GM18870 (cell line): Measurements from ENCODE around the gene ADGRD2.
"Not testable (repeated sequence)": the region's sequence is repeated elsewhere in the genome, so short reads cannot be mapped to it uniquely, and the experiment has no call there.

Experiments used
- ATAC-seq: cut with Tn5 transposase; IDR thresholded peaks from one replicate; pipeline ENCODE4 v1.9.1; 2021; ENCODE audit warnings: moderate library complexity; ENCODE audit not compliant: unreplicated experiment

The ADGRD2 gene, protein sequence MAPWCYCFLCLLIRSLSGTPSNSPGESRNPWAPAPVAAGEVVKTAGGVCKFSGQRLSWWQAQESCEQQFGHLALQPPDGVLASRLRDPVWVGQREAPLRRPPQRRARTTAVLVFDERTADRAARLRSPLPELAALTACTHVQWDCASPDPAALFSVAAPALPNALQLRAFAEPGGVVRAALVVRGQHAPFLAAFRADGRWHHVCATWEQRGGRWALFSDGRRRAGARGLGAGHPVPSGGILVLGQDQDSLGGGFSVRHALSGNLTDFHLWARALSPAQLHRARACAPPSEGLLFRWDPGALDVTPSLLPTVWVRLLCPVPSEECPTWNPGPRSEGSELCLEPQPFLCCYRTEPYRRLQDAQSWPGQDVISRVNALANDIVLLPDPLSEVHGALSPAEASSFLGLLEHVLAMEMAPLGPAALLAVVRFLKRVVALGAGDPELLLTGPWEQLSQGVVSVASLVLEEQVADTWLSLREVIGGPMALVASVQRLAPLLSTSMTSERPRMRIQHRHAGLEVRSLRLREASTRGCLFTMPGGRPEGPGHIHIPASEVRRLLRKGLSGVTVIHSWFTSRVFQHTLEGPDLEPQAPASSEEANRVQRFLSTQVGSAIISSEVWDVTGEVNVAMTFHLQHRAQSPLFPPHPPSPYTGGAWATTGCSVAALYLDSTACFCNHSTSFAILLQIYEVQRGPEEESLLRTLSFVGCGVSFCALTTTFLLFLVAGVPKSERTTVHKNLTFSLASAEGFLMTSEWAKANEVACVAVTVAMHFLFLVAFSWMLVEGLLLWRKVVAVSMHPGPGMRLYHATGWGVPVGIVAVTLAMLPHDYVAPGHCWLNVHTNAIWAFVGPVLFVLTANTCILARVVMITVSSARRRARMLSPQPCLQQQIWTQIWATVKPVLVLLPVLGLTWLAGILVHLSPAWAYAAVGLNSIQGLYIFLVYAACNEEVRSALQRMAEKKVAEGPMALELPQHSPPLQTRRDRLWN

DNA sequence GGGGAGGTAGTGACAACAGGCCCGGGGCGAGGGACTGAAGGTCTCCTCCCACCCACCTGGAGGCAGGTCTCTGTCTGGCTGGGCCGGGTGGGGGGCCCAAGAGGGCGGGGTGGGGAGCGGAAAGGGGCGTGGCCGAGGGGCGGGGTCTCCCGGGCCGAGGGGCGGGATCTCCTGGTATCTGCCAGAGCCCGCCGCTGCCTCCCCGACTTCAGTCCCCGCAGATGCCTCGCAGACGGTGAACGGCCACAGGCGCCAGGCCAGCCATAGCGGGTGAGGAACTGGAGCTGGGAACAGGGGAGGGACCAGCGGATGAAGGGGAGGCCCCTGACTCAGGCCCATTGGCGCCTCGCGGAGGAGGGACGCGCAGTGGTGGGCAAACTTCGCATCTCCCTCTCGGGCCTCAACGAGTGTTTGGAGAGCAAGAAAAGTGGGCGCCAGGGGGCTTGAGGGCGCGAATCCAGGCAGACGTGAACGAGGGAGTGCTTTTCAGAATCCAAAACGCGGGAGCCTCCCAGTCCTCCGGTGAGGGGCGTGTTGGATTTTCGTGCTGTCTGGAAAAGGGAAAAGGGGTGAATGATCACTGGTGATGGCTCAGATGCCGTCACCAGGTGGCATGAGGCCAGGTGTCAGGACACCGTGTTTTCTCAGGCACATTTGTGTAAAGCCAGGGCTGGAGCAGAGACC lies at the start of gene ADGRD2:
ADGRD2 (plus strand) TSS at position 211 of the 684 bp plus-strand sequence. CDS start 1,216 bp downstream, outside the sequence.
- no peak for ATAC-seq

GRCh38 chr9:124403246-124403645 lies 47.0 kb upstream of the ADGRD2 start:
- ATAC-seq = no peak

GRCh38 chr9:124409410-124409809 lies 40.8 kb upstream of the ADGRD2 start:
- ATAC-seq = no peak

DNA sequence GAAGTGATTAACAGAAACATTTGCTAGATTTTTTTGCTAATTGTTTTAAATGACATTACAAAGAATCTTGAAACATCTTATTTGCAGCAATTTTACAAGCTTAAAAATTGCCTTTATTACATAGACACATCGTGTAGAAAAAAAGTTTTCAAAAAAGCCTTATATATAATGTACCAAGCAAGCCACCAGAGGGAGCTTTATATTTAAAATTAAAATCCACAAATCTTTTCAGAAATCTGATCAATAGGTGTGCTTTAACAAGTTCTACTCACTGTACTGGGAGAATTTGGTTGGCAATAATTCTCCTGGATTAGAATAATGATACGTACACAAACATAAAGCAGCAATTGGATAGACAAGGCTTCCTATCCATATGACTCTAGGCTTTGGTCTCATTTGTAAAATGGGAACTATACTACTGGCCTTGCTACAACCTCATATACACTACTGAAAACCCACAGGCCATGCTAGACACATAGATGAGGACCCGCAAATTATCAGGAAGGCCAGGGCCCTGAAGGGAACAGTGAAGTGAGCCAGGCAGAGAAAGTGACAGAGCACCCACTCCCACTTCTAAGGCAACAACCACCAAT lies 39.8 kb upstream of the ADGRD2 start:
- no peak for ATAC-seq

DNA sequence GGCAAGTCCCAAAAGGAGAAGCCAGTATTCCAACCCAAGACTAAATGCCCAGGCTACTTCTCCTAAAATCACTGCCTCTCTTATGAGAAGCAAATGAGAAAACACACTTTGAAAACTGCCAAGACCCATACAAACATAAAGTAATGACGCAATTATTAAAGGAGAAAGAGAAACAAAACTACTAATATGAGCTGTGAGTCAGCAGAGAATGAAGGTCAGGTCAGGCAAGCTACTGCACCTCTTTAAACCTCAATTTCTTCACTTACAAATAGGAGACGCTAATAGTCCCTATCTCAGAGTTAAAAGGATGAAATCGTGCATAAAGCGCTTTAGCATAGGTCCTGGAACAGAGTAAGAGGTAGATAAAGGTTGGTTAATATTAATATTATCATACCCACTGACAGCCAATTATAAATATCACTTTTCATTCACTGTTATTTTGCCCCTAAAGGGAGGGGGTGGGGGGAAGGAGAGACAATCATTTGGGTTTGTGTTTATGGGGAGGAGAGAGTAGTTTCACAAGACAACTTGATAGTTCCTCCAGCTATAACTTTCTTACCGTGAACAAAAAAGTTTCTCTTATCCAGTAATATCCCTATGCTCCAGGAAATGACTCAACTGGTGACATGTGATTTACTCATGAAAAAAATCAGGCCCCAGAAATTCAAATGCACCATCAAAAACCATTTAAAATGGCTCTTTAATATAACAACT lies 38.6 kb upstream of the ADGRD2 start:
- ATAC-seq = no peak

DNA sequence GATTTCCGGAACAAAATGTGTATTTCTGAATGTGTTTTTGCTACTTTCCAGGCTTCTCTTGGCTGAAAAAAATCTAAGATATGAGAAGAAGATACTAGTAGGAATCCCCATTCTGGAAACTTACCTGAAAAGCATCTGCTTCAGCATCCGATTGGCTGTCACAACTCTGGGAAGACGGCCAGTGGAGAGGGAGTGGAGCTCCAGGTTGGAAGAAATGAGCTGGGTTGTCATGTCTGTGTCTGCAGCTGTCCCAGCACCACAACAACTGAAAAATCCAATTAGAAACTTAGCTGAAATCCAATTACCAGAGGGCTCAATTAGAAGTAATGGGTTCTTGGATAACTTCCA lies 38.0 kb upstream of the ADGRD2 start:
- ATAC-seq = no peak

GRCh38 chr9:124414612-124415011 lies 35.6 kb upstream of the ADGRD2 start:
- ATAC-seq = no peak

GRCh38 chr9:124415102-124415851 lies 35.0 kb upstream of the ADGRD2 start, which contains the start of gene PSMB7:
Gene PSMB7, minus strand, starts transcription at chr9:124415442. Its CDS starts 17 bp downstream, at chr9:124415425.
- peak; percentile 77 for ATAC-seq

GRCh38 chr9:124415852-124416484 lies 34.3 kb upstream of the ADGRD2 start:
- ATAC-seq = no peak

GRCh38 chr9:124419832-124420489 lies 30.3 kb upstream of the ADGRD2 start:
- no peak for ATAC-seq

GRCh38 chr9:124420991-124421543 lies 29.2 kb upstream of the ADGRD2 start:
- no peak for ATAC-seq

DNA sequence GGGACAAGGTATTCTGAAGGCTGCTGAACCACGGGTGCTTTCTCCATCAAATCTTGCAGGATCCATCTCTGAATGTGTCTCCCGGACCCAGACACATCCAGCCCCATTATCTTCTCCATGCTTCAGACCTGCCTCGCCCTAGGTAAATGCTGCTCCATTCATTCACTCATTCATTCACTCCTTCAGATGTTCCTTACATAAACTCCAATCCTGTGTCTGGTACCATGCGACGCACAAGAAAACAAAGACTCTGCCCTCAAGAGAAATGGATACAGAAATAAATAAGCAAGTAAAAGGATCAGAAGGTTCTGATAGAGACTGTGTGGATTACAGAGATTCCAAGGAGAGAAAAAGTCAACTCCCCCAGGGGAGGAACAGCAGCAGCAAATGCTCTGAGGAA lies 27.1 kb upstream of the ADGRD2 start:
- ATAC-seq = no peak

DNA sequence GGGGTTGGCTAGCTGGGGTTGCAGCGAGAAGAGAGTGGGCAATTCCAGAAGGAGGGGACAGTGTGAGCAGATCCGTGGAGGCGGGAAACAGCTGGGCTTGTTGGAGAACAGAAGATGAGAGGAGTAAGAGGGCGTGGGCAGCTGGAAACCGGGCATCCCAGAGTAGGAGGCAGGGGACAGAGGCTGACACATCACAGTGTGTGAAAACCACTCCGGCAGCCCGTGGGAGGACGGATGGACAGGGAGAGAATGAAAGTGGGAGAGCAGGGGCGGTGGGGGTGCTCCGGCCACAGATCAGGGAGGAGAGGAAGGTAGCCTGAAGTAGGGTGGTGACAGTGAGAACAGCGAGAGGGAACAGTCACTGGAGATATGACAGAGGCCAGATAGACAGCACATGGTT lies 26.7 kb upstream of the ADGRD2 start:
- ATAC-seq = no peak

GRCh38 chr9:124425733-124426132 lies 24.5 kb upstream of the ADGRD2 start:
- not testable (repeated sequence) for ATAC-seq

DNA sequence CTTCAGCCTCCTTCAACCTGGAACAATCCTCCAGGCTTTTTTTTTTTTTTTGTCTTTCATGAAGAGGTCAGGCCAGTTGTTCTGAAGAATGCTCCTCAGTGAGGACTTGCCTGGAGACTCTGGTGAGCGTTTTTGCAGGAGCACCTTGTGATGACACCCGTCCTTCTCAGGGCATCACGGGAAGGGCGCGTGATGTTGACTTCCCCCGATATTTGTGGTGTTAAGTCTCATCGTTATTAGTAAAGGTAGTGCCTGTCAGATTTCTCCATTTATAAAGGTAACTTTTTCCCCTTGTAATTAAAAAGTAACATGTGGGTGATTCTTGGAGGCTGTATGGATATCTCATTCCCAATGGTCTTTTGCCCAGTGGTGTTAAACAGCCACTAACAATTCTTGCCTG lies 23.9 kb upstream of the ADGRD2 start:
- ATAC-seq = no peak

- no peak for ATAC-seq
These were observed 23.0 kb upstream of the ADGRD2 start for GRCh38 chr9:124427281-124427680.

- ATAC-seq = no peak
These were observed 21.3 kb upstream of the ADGRD2 start for GRCh38 chr9:124428751-124429529.
